Activated gamma-delta T cell treated with anti-CD3 and anti-CD28 coated beads, Interleukin-2, amount 50 U/mL, for 16 hours (primary cell): ENCODE results near the gene TP73.
"Not testable (repeated sequence)": the region's sequence is repeated elsewhere in the genome, so short reads cannot be mapped to it uniquely, and the experiment has no call there.

Experiments
- DNase-seq: peaks from one replicate; pipeline ENCODE4 v3.0.0-alpha.2; 2020; ENCODE audit warnings: low read depth

Gene TP73

GRCh38 chr1:3744646-3745045 lies 92.3 kb downstream of the TP73 start:
- no peak for DNase-seq

- no peak for DNase-seq
These were observed 92.8 kb downstream of the TP73 start for GRCh38 chr1:3745071-3745470.

- no peak for DNase-seq
These were observed 93.5 kb downstream of the TP73 start for GRCh38 chr1:3745590-3746381.

GRCh38 chr1:3746389-3746829 lies 94.1 kb downstream of the TP73 start:
- DNase-seq, result no peak

- DNase-seq, result peak; percentile 81
These were observed 94.7 kb downstream of the TP73 start for GRCh38 chr1:3746830-3747521.

DNA sequence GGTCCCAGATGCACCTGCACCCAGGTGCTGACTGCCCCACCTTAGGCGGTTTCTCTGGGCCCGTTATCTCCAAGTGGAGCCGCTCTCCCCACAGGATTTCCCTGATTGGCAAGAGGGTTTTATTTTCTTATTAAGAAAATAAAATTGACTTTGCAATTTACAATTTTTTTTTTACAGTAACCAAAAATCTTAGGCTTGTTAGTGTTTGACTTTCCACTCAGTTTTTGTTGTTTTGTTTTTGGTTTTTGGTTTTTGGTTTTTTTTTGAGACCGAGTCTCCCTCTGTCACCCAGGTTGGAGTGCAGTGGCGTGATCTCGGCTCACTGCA lies 95.2 kb downstream of the TP73 start:
- no peak for DNase-seq

GRCh38 chr1:3747903-3748302 lies 95.6 kb downstream of the TP73 start:
- no peak for DNase-seq

GRCh38 chr1:3748316-3748900 lies 96.1 kb downstream of the TP73 start:
- DNase-seq, result not testable (repeated sequence)

- DNase-seq, result no peak
These were observed 97.2 kb downstream of the TP73 start for GRCh38 chr1:3749512-3749911.

DNA sequence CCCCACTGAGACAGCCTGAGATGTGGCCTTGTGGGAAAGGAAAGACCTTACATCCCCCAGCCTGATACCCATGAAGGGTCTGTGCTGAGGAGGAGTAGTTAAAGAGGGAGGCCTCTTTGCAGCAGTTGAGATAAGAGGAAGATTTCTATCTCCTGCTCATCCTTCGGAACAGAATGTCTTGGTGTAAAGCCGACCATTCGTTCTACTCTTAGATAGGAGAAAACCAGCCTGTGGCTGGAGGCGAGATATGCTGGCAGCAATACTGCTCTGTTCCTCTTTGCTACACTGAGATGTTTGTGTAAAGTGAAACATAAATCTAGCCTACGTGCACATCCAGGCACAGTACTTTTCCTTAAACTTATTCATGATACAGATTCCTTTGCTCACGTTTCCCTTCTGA lies 98.4 kb downstream of the TP73 start:
- no peak for DNase-seq

DNA sequence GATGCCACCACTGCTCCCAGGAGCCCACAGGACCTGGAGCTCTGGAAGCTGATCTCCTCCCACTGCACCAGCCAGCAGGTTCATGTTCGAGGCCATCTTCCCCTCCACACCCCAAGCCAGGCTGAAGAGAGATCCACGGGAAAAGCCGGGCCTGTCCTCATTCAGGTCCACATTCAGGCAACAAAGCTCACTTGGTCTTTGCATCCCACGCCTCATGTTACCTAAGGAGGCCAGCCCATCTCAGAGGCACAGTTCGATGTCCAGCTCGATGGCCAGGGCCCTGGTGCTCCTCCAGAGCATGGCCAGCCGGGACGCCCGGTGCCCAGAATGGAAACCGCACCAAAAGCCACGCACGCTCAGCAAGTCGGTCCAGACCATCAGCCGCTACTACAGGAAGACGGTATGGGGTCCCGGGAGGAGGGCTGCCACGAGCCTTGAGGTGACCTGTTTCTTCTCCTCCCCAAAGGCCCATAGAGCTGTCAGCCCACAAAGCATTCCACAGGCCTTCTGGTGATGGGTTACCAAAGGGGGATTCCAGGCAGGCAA lies 100.2 kb downstream of the TP73 start, which contains the start of gene CCDC27:
CCDC27 (plus strand) TSS at position 51 of the 546 bp plus-strand sequence; CDS start at position 83, 32 bp downstream.
- DNase-seq, result no peak

DNA sequence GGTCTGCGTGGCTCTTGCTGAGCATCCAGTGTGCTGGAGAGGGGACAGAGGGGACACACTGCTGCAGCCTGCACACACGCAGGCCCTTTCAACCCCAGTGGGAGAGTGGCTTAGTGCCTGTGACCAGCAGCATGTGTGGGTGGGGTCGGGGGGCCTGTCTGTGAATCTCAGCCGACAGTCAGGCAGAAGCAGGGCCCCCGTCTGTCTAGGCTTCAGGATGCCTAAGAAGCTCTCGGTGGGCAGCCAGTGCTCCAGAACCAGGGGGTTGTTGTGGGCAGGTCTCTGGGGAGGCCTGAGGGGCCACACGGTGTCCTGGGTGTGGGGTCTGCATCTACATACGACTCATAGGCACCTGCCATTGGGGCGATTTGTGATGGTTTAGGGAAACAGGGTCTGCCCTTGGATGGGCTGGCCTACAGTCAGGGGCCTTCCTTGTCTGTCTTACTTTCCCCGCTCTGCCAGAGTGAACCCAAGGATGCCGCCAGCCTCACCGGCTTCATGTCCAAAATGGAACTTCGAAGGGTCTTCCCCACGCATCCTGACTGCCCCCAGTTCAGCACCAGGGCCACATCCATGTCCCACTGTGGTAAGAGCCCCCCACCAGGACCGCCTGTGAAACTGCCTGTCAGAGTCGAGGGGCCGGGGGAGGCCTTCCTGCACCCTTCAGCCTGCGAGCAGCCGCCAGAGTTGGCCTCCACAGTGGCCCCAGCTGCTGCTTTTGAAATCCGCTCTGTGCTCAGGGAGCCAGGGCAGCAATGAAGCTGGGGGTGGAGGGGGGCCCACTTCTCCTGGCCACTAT lies 101.5 kb downstream of the TP73 start:
- DNase-seq, result no peak

- no peak for DNase-seq
These were observed 104.1 kb downstream of the TP73 start for GRCh38 chr1:3756394-3756793.

DNA sequence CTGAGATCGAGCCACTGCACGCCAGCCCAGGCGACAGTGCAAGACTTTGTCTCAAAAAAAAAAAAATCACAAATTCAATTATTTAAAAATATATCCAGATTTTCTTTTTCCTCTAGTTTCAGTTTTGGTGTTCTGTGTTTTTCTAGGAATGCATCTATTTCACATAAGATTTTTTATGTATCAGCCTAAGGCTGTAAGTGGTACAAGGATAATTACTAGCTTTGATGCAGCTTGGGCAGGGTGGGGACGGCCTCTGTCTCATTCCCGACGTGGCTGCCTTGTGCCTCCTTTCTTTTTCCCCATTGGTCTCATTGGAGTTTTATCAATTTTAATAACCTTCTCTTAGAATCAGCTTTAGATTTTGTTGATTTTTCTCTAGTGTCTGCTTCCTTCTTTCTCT lies 106.8 kb downstream of the TP73 start:
- DNase-seq, result no peak

DNA sequence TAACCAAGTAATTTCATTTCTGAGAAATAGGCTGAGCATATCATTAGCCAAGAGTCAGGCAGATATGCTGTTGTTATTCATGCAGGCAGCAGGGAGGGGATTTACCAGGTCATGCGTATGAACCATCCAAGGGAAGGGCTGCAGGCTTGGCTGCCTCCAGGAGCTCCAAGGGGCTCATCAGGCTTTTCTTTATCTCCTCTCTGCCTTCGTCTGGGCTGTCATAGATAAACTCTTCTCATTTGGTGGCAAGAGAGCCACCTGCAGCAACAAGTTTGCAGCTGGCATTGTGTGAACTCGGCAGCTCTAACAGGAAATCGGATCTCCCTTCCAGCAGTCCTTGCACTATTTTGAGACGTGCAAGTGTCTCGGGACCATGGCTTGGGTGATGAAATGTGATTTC lies 107.5 kb downstream of the TP73 start:
- no peak for DNase-seq

- DNase-seq, result no peak
These were observed 109.1 kb downstream of the TP73 start for GRCh38 chr1:3761296-3762010.

DNA sequence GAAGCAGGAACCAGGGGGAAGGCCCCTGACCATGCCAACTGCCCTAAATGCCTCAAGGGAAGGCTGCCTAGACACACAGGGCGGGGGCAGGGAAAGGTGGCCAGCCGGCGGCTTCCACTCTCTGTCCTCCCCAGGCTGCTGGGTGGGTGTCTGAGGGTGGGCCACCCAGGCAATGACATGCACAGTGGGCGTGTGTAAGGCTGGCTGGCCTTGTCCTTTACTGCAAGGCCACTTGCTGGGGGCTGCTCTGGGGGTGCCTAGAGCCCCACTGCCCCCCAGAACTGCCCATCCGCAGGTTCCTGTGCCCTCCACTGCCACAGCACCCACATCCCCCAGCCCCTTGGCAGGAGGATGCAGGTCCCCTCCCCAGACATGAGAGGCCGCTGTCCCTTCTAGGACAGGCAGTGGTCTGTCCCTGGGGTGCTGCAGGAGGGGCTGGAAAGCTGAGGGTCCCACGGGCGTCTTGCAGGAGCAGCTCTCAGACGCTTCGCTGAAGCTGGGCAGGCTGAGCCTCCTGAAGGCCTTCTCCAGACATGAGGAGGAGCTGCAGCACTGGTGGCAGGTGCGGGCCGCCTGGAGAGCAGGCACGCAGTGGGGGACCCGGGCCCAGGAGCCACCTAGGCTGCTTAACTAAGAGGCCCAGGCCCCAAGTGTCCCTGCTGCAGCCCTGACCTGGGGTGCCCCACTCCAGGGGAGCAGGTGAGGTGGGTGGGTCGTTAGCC lies 110.0 kb downstream of the TP73 start:
- no peak for DNase-seq

GRCh38 chr1:3762873-3763228 lies 110.5 kb downstream of the TP73 start:
- no peak for DNase-seq

GRCh38 chr1:3763351-3764125 lies 111.2 kb downstream of the TP73 start:
- no peak for DNase-seq

GRCh38 chr1:3767328-3767925 lies 115.1 kb downstream of the TP73 start:
- DNase-seq, result no peak
